ENCODE measurements around the gene GARRE1. TPM values are rescaled to one million over a fixed set of nuclear protein-coding genes. Genes with fewer than 3 reads are reported as not detected.

The GARRE1 gene
- total RNA-seq, 1 experiment from 2014 or later, result 16.9 TPM

- ATAC-seq, result no peak
- intact Hi-C loops (cut with micrococcal nuclease), result no loop called here
Measured at GRCh38 chr19:34236035-34236987, 18.0 kb upstream of the GARRE1 start.

More at GRCh38 chr19:34236035-34236987, 18.0 kb upstream of the GARRE1 start:
- Histone ChIP-seq H3K36me3 (ENCODE audit: control insufficient read depth in 1 of 2, insufficient read depth in 2 of 2, low read length in 2 of 2) (no peaks in the 10 kb centered on the region), H3K9me3 (ENCODE audit: control insufficient read depth in 1 of 2, insufficient read depth in 1 of 2, low read depth in 1 of 2, low read length in 2 of 2) (no peaks in the 10 kb centered on the region), H3K27me3 (ENCODE audit: insufficient read depth, low read length) (no peaks in the 10 kb centered on the region), H3K79me2 (ENCODE audit: insufficient read depth, low read length) (no peaks in the 10 kb centered on the region), H2AFZ (ENCODE audit: low read depth, low read length, poor library complexity, severe bottlenecking) (no peak overlapping the region), H3K9ac (ENCODE audit: low read length) (no peak overlapping the region), H4K20me1 (ENCODE audit: insufficient read depth) (no peaks in the 10 kb centered on the region), H3K9me2 (ENCODE audit: insufficient read depth) (no peaks in the 10 kb centered on the region), H3K4me3 (replicated peaks in 1 of 2; ENCODE audit: low read depth in 1 of 2, low read length in 2 of 2) (no peak overlapping the region), H3K27ac (ENCODE audit: low read depth, low read length) (no peak overlapping the region), H3K4me2 (ENCODE audit: low read length) (no peak overlapping the region), H3K4me1 (ENCODE audit: control insufficient read depth in 1 of 2, insufficient read depth in 2 of 2, low read length in 2 of 2) (peaks cover 14 to 25% of the 10 kb centered on the region in 2 experiments)
- TF ChIP-seq RAD21 (IDR thresholded peaks at IDR 0.05; ENCODE audit: low read depth), result no peak
- TF ChIP-seq CTCF (IDR thresholded peaks at IDR 0.05 in 2 of 3, conservative IDR thresholded peaks at IDR 0.05 in 1 of 3; ENCODE audit: borderline replicate concordance in 1 of 3, insufficient read depth in 1 of 3, low read depth in 2 of 3, low read length in 2 of 3), result no peak
- no peak for TF ChIP-seq ATF3 (IDR thresholded peaks at IDR 0.05)
- no peak for TF ChIP-seq SRF (IDR thresholded peaks at IDR 0.05; ENCODE audit: low read depth)
- no peak for TF ChIP-seq CEBPB (IDR thresholded peaks at IDR 0.05; ENCODE audit: low read depth)
- no peak for TF ChIP-seq SIN3A (IDR thresholded peaks at IDR 0.05; ENCODE audit: low read depth)
- no peak for TF ChIP-seq ELF1 (IDR thresholded peaks at IDR 0.05; ENCODE audit: borderline replicate concordance, low read depth)
- no peak for TF ChIP-seq TCF7L2 (IDR thresholded peaks at IDR 0.05; ENCODE audit: borderline replicate concordance, extremely low read depth, insufficient read depth, insufficient read length)
- TF ChIP-seq FOSL1 (IDR thresholded peaks at IDR 0.05; ENCODE audit: low read depth), result no peak
- no peak for TF ChIP-seq SP1 (IDR thresholded peaks at IDR 0.05; ENCODE audit: low read depth)
- no peak for TF ChIP-seq MAX (IDR thresholded peaks at IDR 0.05)
- TF ChIP-seq POLR2A (IDR thresholded peaks at IDR 0.05; ENCODE audit: borderline replicate concordance, extremely low read depth, insufficient read depth, insufficient read length), result no peak
- TF ChIP-seq EZH2phosphoT487 (IDR thresholded peaks at IDR 0.05; ENCODE audit: borderline replicate concordance), result no peak
- TF ChIP-seq ZFX (IDR thresholded peaks at IDR 0.05), result no peak
- RAD21 ChIA-PET (ENCODE audit: low non-redundant PET in 1 of 2, low total read pairs in 2 of 2, uncharacterized antibody in 2 of 2, unreplicated experiment in 2 of 2), result no interaction called here
- POLR2A ChIA-PET, result no interaction called here
- BruUV-seq (replicated peaks), result no TSS peak
- DNase-seq (ENCODE audit: low read depth, low spot score), result no peak
- CTCF ChIA-PET, result interaction anchor here (0.6 to 1.7 kb wide), 2 partner anchors 8 to 123 kb away, joined by 3 read pairs; no protein-coding TSS in a partner anchor
